OCI-LY3 (cell line): Measurements from ENCODE around the gene ZNF385A.

ENCODE experiments used
- H2AFZ ChIP-seq: fragments of 200-600, 300-600 bp; shearing (Covaris generic); 2 replicates; pipeline ENCODE4 v1.6.0; 2014; ENCODE audit warnings: antibody characterized with exemption, low read depth, low read length
- H3K27ac ChIP-seq: fragments of 200-600, 300-600 bp; sonication (generic); 2 replicates; pipeline ENCODE4 v1.5.1; 2014; ENCODE audit warnings: mild to moderate bottlenecking, low read length, moderate library complexity, mixed read lengths
- H3K27me3 ChIP-seq: fragments of 200-600, 300-600 bp; sonication (generic); 2 replicates; pipeline ENCODE4 v1.6.1; 2014; ENCODE audit warnings: low read depth, low read length, mixed read lengths
- H3K36me3 ChIP-seq: fragments of 200-600, 300-600 bp; sonication (generic); replicated peaks from 2 replicates; pipeline ENCODE3; 2014; ENCODE audit warnings: low read depth, low read length, mixed read lengths
- H3K4me1 ChIP-seq: fragments of 300-600, 200-600 bp; sonication (generic); 2 replicates; pipeline ENCODE4 v1.6.1; 2014; ENCODE audit warnings: low read length, mixed read lengths
- H3K4me2 ChIP-seq: fragments of 200-600, 300-600 bp; sonication (generic); 2 replicates; pipeline ENCODE4 v1.6.1; 2014; ENCODE audit warnings: low read length, mixed read lengths
- H3K4me3 ChIP-seq: fragments of 300-600, 200-600 bp; sonication (generic); 2 replicates; pipeline ENCODE4 v1.5.1; 2014; ENCODE audit warnings: antibody characterized with exemption, mild to moderate bottlenecking, low read length, moderate library complexity
- H3K79me2 ChIP-seq: fragments of 300-600, 200-600 bp; shearing (Covaris generic); 2 replicates; pipeline ENCODE4 v1.6.1; 2014; ENCODE audit warnings: mild to moderate bottlenecking, low read length, mixed read lengths
- H3K9ac ChIP-seq: fragments of 300-600, 200-600 bp; shearing (Covaris generic); 2 replicates; pipeline ENCODE4 v1.6.0; 2014; ENCODE audit warnings: mild to moderate bottlenecking, low read length, moderate library complexity
- H3K9me3 ChIP-seq: fragments of 200-600, 300-600 bp; shearing (Covaris generic); 2 replicates; pipeline ENCODE4 v1.6.1; 2014; ENCODE audit warnings: low read length, mixed read lengths; ENCODE audit not compliant: insufficient read depth
- H4K20me1 ChIP-seq: fragments of 200-600, 300-600 bp; sonication (generic); 2 replicates; pipeline ENCODE4 v1.6.1; 2016; ENCODE audit warnings: low read length, mixed read lengths; ENCODE audit not compliant: insufficient read depth
- EZH2phosphoT487 ChIP-seq: fragments of 200-600 bp; shearing (Covaris generic); IDR thresholded peaks from 2 replicates; pipeline ENCODE4 v1.6.1; 2018; ENCODE audit warnings: antibody characterized with exemption, mixed run types, low read depth
- TF ChIP-seq, protein P1 (sequence below): fragments of 200-600, 300-600 bp; sonication (generic); IDR thresholded peaks from 2 replicates; pipeline ENCODE4 v1.5.1; 2014; ENCODE audit warnings: antibody characterized with exemption, low read length, low read depth

The ZNF385A gene

GRCh38 chr12:54368025-54368708 is 16.4 kb downstream of the ZNF385A start:
- Histone ChIP-seq H3K36me3 (no peaks in the 10 kb centered on the region), H4K20me1 (no peaks in the 10 kb centered on the region), H2AFZ (peak overlapping the region; percentile 95), H3K27ac (no peak overlapping the region), H3K79me2 (no peaks in the 10 kb centered on the region), H3K4me3 (peak overlapping the region; percentile 74), H3K4me1 (peaks cover 31% of the 10 kb centered on the region), H3K9me3 (no peaks in the 10 kb centered on the region), H3K27me3 (no peaks in the 10 kb centered on the region), H3K4me2 (peak overlapping the region; percentile 100), H3K9ac (peak overlapping the region; percentile 76)
- no peak for TF ChIP-seq EZH2phosphoT487
- TF ChIP-seq, protein P1, sequence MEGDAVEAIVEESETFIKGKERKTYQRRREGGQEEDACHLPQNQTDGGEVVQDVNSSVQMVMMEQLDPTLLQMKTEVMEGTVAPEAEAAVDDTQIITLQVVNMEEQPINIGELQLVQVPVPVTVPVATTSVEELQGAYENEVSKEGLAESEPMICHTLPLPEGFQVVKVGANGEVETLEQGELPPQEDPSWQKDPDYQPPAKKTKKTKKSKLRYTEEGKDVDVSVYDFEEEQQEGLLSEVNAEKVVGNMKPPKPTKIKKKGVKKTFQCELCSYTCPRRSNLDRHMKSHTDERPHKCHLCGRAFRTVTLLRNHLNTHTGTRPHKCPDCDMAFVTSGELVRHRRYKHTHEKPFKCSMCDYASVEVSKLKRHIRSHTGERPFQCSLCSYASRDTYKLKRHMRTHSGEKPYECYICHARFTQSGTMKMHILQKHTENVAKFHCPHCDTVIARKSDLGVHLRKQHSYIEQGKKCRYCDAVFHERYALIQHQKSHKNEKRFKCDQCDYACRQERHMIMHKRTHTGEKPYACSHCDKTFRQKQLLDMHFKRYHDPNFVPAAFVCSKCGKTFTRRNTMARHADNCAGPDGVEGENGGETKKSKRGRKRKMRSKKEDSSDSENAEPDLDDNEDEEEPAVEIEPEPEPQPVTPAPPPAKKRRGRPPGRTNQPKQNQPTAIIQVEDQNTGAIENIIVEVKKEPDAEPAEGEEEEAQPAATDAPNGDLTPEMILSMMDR = no peak

GRCh38 chr12:54364413-54364812 is 20.1 kb downstream of the ZNF385A start, which contains the start of gene GPR84:
TSS of gene GPR84 (minus strand) at chr12:54364486. CDS start at chr12:54363851, 635 bp downstream.
- peak within 1 kb of the TSS; percentile 41 for H3K27ac ChIP-seq
- H3K36me3 ChIP-seq = no peaks in the 10 kb centered on the region
- peak within 1 kb of the TSS; percentile 48 for H3K4me3 ChIP-seq
- no peaks in the 10 kb centered on the region for H3K9me3 ChIP-seq
- H3K4me2 ChIP-seq = peak within 1 kb of the TSS; percentile 71
- H2AFZ ChIP-seq = peak within 1 kb of the TSS; percentile 63; the same call in 1 of the 2 replicates
- H3K9ac ChIP-seq = peak within 1 kb of the TSS; percentile 4; the same call in 1 of the 2 replicates
- H3K27me3 ChIP-seq = no peaks in the 10 kb centered on the region
- H3K4me1 ChIP-seq = peaks cover 45% of the 10 kb centered on the region
- H4K20me1 ChIP-seq = no peaks in the 10 kb centered on the region
- TF ChIP-seq, protein P1 = no peak
- no peak for TF ChIP-seq EZH2phosphoT487
- H3K79me2 ChIP-seq = no peaks in the 10 kb centered on the region

DNA sequence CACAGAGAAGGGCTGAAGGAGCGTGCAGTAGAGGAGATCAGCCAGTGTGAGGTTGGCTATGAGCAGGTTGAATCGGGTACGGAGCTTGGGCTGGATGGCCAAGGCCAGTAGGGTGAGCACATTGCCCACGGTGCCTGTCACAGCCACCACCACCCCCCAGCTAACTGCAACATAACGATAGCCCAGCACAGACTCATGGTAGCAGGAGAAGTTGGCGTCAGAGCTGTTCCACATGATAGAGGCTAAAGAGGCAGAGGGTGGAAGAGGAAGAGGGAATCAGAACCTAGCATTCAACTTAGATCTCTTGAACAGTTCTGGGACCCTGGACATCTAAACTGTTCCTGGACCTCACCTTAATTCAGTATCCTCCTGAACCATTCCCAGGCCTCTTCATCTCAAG is 20.9 kb downstream of the ZNF385A start:
- Histone ChIP-seq H3K79me2 (no peaks in the 10 kb centered on the region), H3K4me3 (no peak overlapping the region), H2AFZ (no peak overlapping the region), H3K9me3 (no peaks in the 10 kb centered on the region), H3K36me3 (no peaks in the 10 kb centered on the region), H3K4me1 (peaks cover 41% of the 10 kb centered on the region), H4K20me1 (no peaks in the 10 kb centered on the region), H3K27me3 (no peaks in the 10 kb centered on the region), H3K4me2 (peak overlapping the region; percentile 71), H3K9ac (no peak overlapping the region), H3K27ac (no peak overlapping the region)
- no peak for TF ChIP-seq EZH2phosphoT487
- TF ChIP-seq, protein P1 = no peak

DNA sequence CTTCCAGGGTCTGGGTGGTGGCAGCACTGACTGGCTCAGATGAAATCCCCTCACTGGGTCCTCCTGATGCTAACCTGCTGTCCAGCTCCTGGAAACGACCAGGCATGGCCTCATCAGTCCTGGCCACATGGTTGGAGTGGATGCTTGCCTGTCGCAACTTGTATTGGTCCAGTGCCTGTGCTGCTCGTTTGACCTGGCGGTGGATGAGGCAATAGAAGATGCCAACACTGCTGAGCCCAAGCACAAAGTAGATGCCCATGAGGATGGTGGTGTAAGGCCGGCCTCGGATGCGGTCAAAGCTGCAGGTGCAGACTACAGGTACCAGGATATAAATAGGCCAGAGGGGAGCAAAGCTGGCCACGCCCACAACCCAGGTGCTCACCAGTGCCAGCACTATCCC is 21.5 kb downstream of the ZNF385A start:
- Histone ChIP-seq H3K36me3 (no peaks in the 10 kb centered on the region), H3K4me3 (no peak overlapping the region), H3K27me3 (no peaks in the 10 kb centered on the region), H3K4me2 (no peak overlapping the region), H3K9me3 (no peaks in the 10 kb centered on the region), H3K79me2 (no peaks in the 10 kb centered on the region), H2AFZ (no peak overlapping the region), H4K20me1 (no peaks in the 10 kb centered on the region), H3K9ac (no peak overlapping the region), H3K4me1 (peaks cover 39% of the 10 kb centered on the region), H3K27ac (no peak overlapping the region)
- TF ChIP-seq, protein P1 = no peak
- TF ChIP-seq EZH2phosphoT487 = no peak
